ENCODE results near the gene JPH3. TPM values are rescaled to one million over a fixed set of nuclear protein-coding genes. Genes with fewer than 3 reads are reported as not detected.

The JPH3 gene
- total RNA-seq, 2 donors from 2014 or later: 37.0 to 39.1 TPM

DNA sequence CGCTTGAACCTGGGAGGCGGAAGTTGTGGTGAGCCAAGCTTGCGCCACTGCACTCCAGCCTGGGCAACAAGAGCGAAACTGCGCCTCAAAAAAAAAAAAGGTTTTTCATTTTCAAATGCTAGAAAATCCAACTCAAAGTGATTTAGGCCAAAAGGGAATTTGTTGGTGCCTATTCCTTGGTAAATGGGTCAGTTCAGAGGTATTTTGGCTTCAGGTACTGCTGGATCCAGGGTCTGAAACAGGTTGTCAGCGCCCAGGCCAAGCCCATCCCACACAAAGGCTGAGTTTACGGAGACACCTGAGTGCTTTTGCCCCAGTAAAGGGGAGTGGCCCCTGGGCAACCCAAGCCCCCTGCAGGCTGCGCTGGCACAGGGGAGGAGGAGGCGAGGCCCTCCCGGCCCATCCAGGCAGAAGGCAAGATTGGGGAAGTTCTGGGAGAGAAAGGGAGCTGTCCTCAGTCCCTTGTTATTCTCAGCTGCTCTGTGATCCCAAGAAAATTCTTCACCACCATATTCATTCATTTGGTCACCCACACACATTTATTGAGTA, 8.5 kb upstream of the JPH3 start:
- Histone ChIP-seq H3K36me3 (ENCODE audit: control insufficient read depth, insufficient read depth, low read length) (no peaks in the 10 kb centered on the region), H3K4me1 (ENCODE audit: control insufficient read depth, insufficient read depth, low read length) (no peaks in the 10 kb centered on the region), H3K9me3 (ENCODE audit: control insufficient read depth, low read length) (no peaks in the 10 kb centered on the region), H3K27me3 (ENCODE audit: control insufficient read depth, insufficient read depth, low read length, poor library complexity, severe bottlenecking) (peaks cover 13% of the 10 kb centered on the region), H3K4me3 (ENCODE audit: low read length) (no peak overlapping the region), H3K27ac (ENCODE audit: low read depth, low read length) (no peak overlapping the region), H3K9ac (ENCODE audit: extremely low read depth, low read length, poor library complexity, severe bottlenecking) (no peak overlapping the region)
- Mint-ChIP-seq H3K4me3 (no peak overlapping the region), H3K9me3 (no peaks in the 10 kb centered on the region), H3K27me3 (ENCODE audit: insufficient read depth) (peaks cover 7% of the 10 kb centered on the region), H3K36me3 (ENCODE audit: low read depth) (no peaks in the 10 kb centered on the region), H3K4me1 (no peaks in the 10 kb centered on the region), H3K27ac (no peak overlapping the region)
- DNase-seq: no peak
- 89 to 94% methylated on average over 6 to 10 of the region's 10 CpGs for WGBS, 2 experiments (ENCODE audit: insufficient coverage in 1 of 2, insufficient read length in 1 of 2)
- TF ChIP-seq, protein P1, sequence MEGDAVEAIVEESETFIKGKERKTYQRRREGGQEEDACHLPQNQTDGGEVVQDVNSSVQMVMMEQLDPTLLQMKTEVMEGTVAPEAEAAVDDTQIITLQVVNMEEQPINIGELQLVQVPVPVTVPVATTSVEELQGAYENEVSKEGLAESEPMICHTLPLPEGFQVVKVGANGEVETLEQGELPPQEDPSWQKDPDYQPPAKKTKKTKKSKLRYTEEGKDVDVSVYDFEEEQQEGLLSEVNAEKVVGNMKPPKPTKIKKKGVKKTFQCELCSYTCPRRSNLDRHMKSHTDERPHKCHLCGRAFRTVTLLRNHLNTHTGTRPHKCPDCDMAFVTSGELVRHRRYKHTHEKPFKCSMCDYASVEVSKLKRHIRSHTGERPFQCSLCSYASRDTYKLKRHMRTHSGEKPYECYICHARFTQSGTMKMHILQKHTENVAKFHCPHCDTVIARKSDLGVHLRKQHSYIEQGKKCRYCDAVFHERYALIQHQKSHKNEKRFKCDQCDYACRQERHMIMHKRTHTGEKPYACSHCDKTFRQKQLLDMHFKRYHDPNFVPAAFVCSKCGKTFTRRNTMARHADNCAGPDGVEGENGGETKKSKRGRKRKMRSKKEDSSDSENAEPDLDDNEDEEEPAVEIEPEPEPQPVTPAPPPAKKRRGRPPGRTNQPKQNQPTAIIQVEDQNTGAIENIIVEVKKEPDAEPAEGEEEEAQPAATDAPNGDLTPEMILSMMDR (conservative IDR thresholded peaks at IDR 0.05): no peak

DNA sequence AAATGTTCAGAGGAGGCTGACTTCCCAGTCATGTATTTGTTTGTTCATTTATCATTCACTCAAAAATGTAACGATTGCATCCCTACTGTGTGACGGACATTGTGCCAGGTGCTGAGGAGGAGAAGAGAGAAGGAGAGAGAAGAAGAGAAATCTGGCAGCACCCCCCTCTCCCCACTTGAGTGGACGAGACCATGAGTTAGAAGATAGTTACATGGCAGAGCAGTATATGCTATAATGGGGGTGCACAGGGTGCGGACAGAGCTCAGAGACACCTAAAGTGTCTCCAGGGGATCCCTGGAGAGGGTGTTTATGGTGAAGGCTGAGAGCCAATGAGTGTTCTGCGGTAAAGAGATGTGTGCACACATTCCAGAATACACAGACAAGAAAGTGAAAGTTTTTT, 6.6 kb upstream of the JPH3 start:
- no peak overlapping the region for H3K27ac ChIP-seq (ENCODE audit: low read depth, low read length)
- H3K4me1 Mint-ChIP-seq: no peaks in the 10 kb centered on the region
- no peak overlapping the region for H3K4me3 ChIP-seq (ENCODE audit: low read length)
- H3K36me3 Mint-ChIP-seq (ENCODE audit: low read depth): no peaks in the 10 kb centered on the region
- H3K27ac Mint-ChIP-seq: no peak overlapping the region
- no peaks in the 10 kb centered on the region for H3K36me3 ChIP-seq (ENCODE audit: control insufficient read depth, insufficient read depth, low read length)
- H3K4me3 Mint-ChIP-seq: no peak overlapping the region
- peaks cover 10% of the 10 kb centered on the region for H3K27me3 Mint-ChIP-seq (ENCODE audit: insufficient read depth)
- no peaks in the 10 kb centered on the region for H3K9me3 ChIP-seq (ENCODE audit: control insufficient read depth, low read length)
- DNase-seq: no peak
- H3K9me3 Mint-ChIP-seq: no peaks in the 10 kb centered on the region
- TF ChIP-seq, protein P1 (conservative IDR thresholded peaks at IDR 0.05): no peak
- peaks cover 17% of the 10 kb centered on the region for H3K27me3 ChIP-seq (ENCODE audit: control insufficient read depth, insufficient read depth, low read length, poor library complexity, severe bottlenecking)
- 84 to 89% methylated on average over 3 to 5 of the region's 5 CpGs for WGBS, 2 experiments (ENCODE audit: insufficient coverage in 1 of 2, insufficient read length in 1 of 2)
- no peaks in the 10 kb centered on the region for H3K4me1 ChIP-seq (ENCODE audit: control insufficient read depth, insufficient read depth, low read length)
- no peak overlapping the region for H3K9ac ChIP-seq (ENCODE audit: extremely low read depth, low read length, poor library complexity, severe bottlenecking)

DNA sequence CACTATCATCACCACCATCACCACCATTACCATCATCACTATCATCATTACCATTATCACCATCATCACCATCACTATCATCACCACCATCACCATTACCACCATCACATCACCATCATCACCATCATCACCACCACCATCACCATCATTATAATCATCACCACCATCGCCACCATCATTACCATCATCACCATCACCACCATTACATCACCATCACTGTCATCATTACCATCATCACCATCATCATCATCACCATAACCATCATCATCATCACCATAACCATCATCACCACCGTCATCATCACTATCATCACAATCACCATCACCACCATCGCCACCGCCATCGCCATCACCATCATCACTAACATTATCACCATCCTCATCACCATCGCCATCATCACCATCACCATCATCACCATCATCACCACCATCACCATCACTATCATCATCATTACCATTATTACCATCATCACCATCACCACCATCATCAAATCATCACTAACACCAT, 4.9 kb upstream of the JPH3 start:
- Mint-ChIP-seq H3K4me1 (peaks cover 3% of the 10 kb centered on the region), H3K9me3 (no peaks in the 10 kb centered on the region), H3K36me3 (ENCODE audit: low read depth) (no peaks in the 10 kb centered on the region), H3K27me3 (ENCODE audit: insufficient read depth) (peaks cover 10% of the 10 kb centered on the region), H3K27ac (no peak overlapping the region), H3K4me3 (no peak overlapping the region)
- Histone ChIP-seq H3K36me3 (ENCODE audit: control insufficient read depth, insufficient read depth, low read length) (no peaks in the 10 kb centered on the region), H3K9me3 (ENCODE audit: control insufficient read depth, low read length) (no peaks in the 10 kb centered on the region), H3K4me3 (ENCODE audit: low read length) (no peak overlapping the region), H3K4me1 (ENCODE audit: control insufficient read depth, insufficient read depth, low read length) (no peaks in the 10 kb centered on the region), H3K27ac (ENCODE audit: low read depth, low read length) (no peak overlapping the region), H3K27me3 (ENCODE audit: control insufficient read depth, insufficient read depth, low read length, poor library complexity, severe bottlenecking) (peaks cover 18% of the 10 kb centered on the region), H3K9ac (ENCODE audit: extremely low read depth, low read length, poor library complexity, severe bottlenecking) (no peak overlapping the region)
- 91 to 92% methylated on average over 6 of the region's 6 CpGs for WGBS, 2 experiments (ENCODE audit: insufficient coverage in 1 of 2, insufficient read length in 1 of 2)
- DNase-seq: no peak
- TF ChIP-seq, protein P1 (conservative IDR thresholded peaks at IDR 0.05): no peak

Data from endodermal cell (in vitro differentiated cells).